ENCODE data around the gene ABR.
"Not testable (repeated sequence)": the region's sequence is repeated elsewhere in the genome, so short reads cannot be mapped to it uniquely, and the experiment has no call there.

ABR gene

GRCh38 chr17:978103-979093, 201.4 kb downstream of the ABR start:
- no peak for DNase-seq

- DNase-seq, result no peak
These were observed 202.6 kb downstream of the ABR start for GRCh38 chr17:977166-977565.

GRCh38 chr17:976312-976711, 203.5 kb downstream of the ABR start:
- no peak for DNase-seq

- DNase-seq, result no peak
These were observed 204.3 kb downstream of the ABR start for GRCh38 chr17:975371-975915.

- not testable (repeated sequence) for DNase-seq
These were observed 205.0 kb downstream of the ABR start for GRCh38 chr17:974778-975177.

- no peak for DNase-seq
These were observed 206.7 kb downstream of the ABR start for GRCh38 chr17:973053-973452.

- DNase-seq, result not testable (repeated sequence)
These were observed 207.9 kb downstream of the ABR start for GRCh38 chr17:971861-972260.

GRCh38 chr17:970364-970763, 209.4 kb downstream of the ABR start:
- no peak for DNase-seq

GRCh38 chr17:969811-970355, 209.9 kb downstream of the ABR start:
- DNase-seq, result no peak

- DNase-seq, result no peak
These were observed 210.7 kb downstream of the ABR start for GRCh38 chr17:968812-969730.

- no peak for DNase-seq
These were observed 212.7 kb downstream of the ABR start for GRCh38 chr17:967122-967521.

- no peak for DNase-seq
These were observed 214.3 kb downstream of the ABR start for GRCh38 chr17:965311-965989.

- no peak for DNase-seq
These were observed 214.9 kb downstream of the ABR start for GRCh38 chr17:964876-965275.

GRCh38 chr17:962670-963069, 217.1 kb downstream of the ABR start:
- DNase-seq, result no peak

GRCh38 chr17:962166-962565, 217.6 kb downstream of the ABR start:
- DNase-seq, result no peak

- DNase-seq, result no peak
These were observed 220.9 kb downstream of the ABR start for GRCh38 chr17:958712-959451.

GRCh38 chr17:957856-958421, 221.8 kb downstream of the ABR start:
- no peak for DNase-seq

- no peak for DNase-seq
These were observed 222.9 kb downstream of the ABR start for GRCh38 chr17:956905-957304.

- no peak for DNase-seq
These were observed 225.2 kb downstream of the ABR start for GRCh38 chr17:954431-955164.

GRCh38 chr17:953767-954166, 226.0 kb downstream of the ABR start:
- DNase-seq, result no peak
